Gastrocnemius medialis (tissue), 4 donors: ENCODE measurements around the gene CBX6. TPM values are rescaled to one million over a fixed set of nuclear protein-coding genes. Genes with fewer than 3 reads are reported as not detected.

ENCODE experiments used
- ATAC-seq, 2 donors: fragments of 150-250 bp; one replicate each; pipeline ENCODE4 v1.9.1; 2016
- DNase-seq, 2 donors: peaks; one replicate each; pipeline ENCODE4 v3.0.0-alpha.2; 2019
- H3K27ac ChIP-seq, 4 donors: fragments of 200-600 bp; sonication (generic); 1 replicate in 1 of 4; 2 replicates in 3 of 4; pipeline ENCODE4 v1.5.1; 2016 to 2018; ENCODE audit warnings: mild to moderate bottlenecking in 2 of 4, moderate library complexity in 1 of 4
- H3K27me3 ChIP-seq, 3 donors: fragments of 200-600 bp; sonication (generic) in 2 of 3; 1 replicate in 1 of 3; 2 replicates in 2 of 3; pipeline versions ENCODE4 v1.5.1 to v1.6.0; 2016 to 2019; ENCODE audit warnings: mild to moderate bottlenecking in 1 of 3, moderate library complexity in 1 of 3
- H3K36me3 ChIP-seq, 2 donors: fragments of 200-600 bp; sonication (generic) in 1 of 2; one replicate each; pipeline ENCODE4 v1.5.1; 2017 to 2018
- H3K4me1 ChIP-seq, 2 donors: fragments of 200-600 bp; sonication (generic) in 1 of 2; one replicate each; pipeline ENCODE4 v1.5.1; 2016 to 2017; ENCODE audit warnings: mild to moderate bottlenecking in 2 of 2
- H3K4me3 ChIP-seq, 4 donors: fragments of 200-600 bp; sonication (generic) in 3 of 4; 1 replicate in 1 of 4; 2 replicates in 3 of 4; pipeline ENCODE4 v1.5.1; 2016 to 2019; ENCODE audit warnings: mild to moderate bottlenecking in 2 of 4
- H3K9me3 ChIP-seq, 3 donors: fragments of 200-600 bp; sonication (generic) in 2 of 3; 1 replicate in 1 of 3; 2 replicates in 2 of 3; pipeline ENCODE4 v1.5.1; 2016 to 2019
- POLR2A ChIP-seq, 2 donors: fragments of 450-650 bp; IDR thresholded peaks; one replicate each; pipeline ENCODE4 v1.6.1; 2017; ENCODE audit warnings: antibody characterized with exemption in 2 of 2, mild to moderate bottlenecking in 2 of 2, moderate library complexity in 2 of 2
- in situ Hi-C, 4 donors: fragments of 200-750 bp; cut with MboI; loops; one replicate each; pipeline versions ENCODE4 v1.15.0 to v1.8.0; 2017; ENCODE audit warnings: low sequenced_read_pairs in 4 of 4
- intact Hi-C: fragments of 100-400 bp; cut with DNase I; formaldehyde crosslinking; loops from one replicate; pipeline ENCODE4 v1.15.1; 2023; ENCODE audit warnings: low total_unique reads
- total RNA-seq, 4 donors: library from RNA; depleted of rRNA; stranded (reverse); fragments of >200 nt; gene quantifications; one replicate each; pipeline versions ENCODE4 v1.1.0 to v1.2.3, GENCODE V29; 2016
- TF ChIP-seq, protein P1 (sequence below), 5 experiments: fragments of 450-650 bp in 3 of 5; fragments of 200-600 bp in 2 of 5; sonication (generic) in 2 of 5; IDR thresholded peaks in 4 of 5; conservative IDR thresholded peaks in 1 of 5; 1 replicate in 4 of 5; 2 replicates in 1 of 5; pipeline ENCODE4 v1.5.1; 2016 to 2019; ENCODE audit warnings: antibody characterized with exemption in 5 of 5, mild to moderate bottlenecking in 3 of 5, moderate library complexity in 3 of 5

Gene CBX6
- 10 to 100 TPM in 3 of 4 donors, 1 to 10 TPM in 1; 8.4 to 21.5 (median 17.7) TPM for total RNA-seq

DNA sequence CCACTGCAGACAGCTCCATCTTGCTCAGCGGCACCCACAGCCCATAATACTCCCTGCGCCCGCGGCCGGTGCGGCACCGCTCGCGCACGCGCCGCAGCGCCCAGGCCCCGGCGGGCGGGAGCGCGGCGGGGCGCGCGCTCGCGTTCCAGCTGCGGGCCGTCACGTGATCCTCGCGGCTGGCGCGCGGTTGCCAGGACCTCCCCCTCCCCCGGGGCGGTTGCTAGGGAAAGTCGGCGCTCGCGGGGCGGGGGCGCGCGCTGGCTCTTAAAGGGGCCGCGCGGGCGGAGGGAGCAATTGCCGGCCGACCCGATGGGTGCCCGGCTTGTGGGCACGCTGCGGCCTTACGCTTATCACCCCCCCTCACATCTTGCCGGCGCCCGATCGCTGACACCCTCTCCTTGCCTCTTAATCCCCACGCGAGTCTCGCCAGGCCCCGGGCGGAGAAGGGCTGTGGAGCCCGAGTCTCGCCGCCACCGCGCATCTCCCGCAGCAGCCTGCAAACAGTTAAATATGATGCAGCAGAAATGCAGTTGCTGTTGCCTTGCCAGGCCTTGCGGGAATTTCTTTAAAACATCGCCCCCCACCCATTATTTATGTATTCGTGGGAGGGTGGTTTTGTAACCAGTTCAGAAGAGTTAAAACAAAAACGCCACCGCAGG is at the start of gene CBX6:
Gene CBX6, minus strand, starts transcription at position 45 of the 659 bp plus-strand sequence. Its CDS starts 26 bp downstream, at position 19.
- Histone ChIP-seq H3K36me3 (no peaks in the 10 kb centered on the region), H3K4me3 (peak within 1 kb of the TSS; percentile 77 to 98 (median 90)), H3K27ac (peak within 1 kb of the TSS; percentile 86 to 99 (median 97)), H3K4me1 (peaks cover 12 to 32% of the 10 kb centered on the region in 2 donors), H3K27me3 (no peaks in the 10 kb centered on the region), H3K9me3 (no peaks in the 10 kb centered on the region)
- peak; percentile 74 to 79 for TF ChIP-seq POLR2A (IDR thresholded peaks at IDR 0.05)
- TF ChIP-seq, protein P1, sequence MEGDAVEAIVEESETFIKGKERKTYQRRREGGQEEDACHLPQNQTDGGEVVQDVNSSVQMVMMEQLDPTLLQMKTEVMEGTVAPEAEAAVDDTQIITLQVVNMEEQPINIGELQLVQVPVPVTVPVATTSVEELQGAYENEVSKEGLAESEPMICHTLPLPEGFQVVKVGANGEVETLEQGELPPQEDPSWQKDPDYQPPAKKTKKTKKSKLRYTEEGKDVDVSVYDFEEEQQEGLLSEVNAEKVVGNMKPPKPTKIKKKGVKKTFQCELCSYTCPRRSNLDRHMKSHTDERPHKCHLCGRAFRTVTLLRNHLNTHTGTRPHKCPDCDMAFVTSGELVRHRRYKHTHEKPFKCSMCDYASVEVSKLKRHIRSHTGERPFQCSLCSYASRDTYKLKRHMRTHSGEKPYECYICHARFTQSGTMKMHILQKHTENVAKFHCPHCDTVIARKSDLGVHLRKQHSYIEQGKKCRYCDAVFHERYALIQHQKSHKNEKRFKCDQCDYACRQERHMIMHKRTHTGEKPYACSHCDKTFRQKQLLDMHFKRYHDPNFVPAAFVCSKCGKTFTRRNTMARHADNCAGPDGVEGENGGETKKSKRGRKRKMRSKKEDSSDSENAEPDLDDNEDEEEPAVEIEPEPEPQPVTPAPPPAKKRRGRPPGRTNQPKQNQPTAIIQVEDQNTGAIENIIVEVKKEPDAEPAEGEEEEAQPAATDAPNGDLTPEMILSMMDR (IDR thresholded peaks at IDR 0.05 in 4 of 5, conservative IDR thresholded peaks at IDR 0.05 in 1 of 5), result peak in 2 of 5 experiments; percentile 25 to 41
- DNase-seq (peak; percentile 91 to 93), ATAC-seq (peak; percentile 83 to 87)
- in situ Hi-C loops, result loop anchor here in 1 of 4 donors (10.0 kb wide), 1 partner anchor 252 kb away; no protein-coding TSS in a partner anchor
- intact Hi-C loops, result loop anchor here (1.0 to 10.0 kb wide), 8 partner anchors 55 to 447 kb away; partner anchors contain the start of genes APOBEC3B, CBX7, GTPBP1 and RPL3

GRCh38 chr22:38921806-38922205 is 49.8 kb upstream of the CBX6 start:
- ATAC-seq (no peak), DNase-seq (no peak)
- intact Hi-C loops, result no loop called here
- TF ChIP-seq, protein P1 (IDR thresholded peaks at IDR 0.05 in 4 of 5, conservative IDR thresholded peaks at IDR 0.05 in 1 of 5), result no peak
- TF ChIP-seq POLR2A (IDR thresholded peaks at IDR 0.05), result no peak
- Histone ChIP-seq H3K27ac (no peak overlapping the region), H3K4me1 (peaks cover 12 to 13% of the 10 kb centered on the region in 2 donors), H3K27me3 (no peaks in the 10 kb centered on the region), H3K9me3 (no peaks in the 10 kb centered on the region), H3K4me3 (no peak overlapping the region), H3K36me3 (no peaks in the 10 kb centered on the region)
- in situ Hi-C loops, result no loop called here

DNA sequence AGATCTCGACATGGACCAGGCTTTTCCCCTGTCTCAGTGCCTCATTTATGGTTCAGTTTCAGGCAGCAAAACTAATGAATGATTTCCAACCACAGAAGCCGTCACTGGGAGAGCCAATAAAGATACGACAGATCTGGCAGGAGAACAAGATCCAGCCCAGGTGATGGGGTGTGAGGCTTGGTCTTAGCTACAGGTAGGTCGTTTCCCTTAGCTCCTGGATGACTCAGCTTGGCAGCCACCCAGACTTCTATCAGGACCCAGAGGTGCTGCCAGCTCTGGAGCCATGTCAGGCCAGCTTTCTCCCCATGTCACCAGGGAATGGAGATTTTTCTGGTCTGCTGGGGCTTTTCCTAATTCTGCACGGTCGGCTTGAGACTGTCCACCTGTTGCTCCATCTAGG is 49.1 kb upstream of the CBX6 start:
- in situ Hi-C loops, result no loop called here
- Histone ChIP-seq H3K4me1 (peaks cover 12 to 13% of the 10 kb centered on the region in 2 donors), H3K27ac (no peak overlapping the region), H3K9me3 (no peaks in the 10 kb centered on the region), H3K4me3 (no peak overlapping the region), H3K36me3 (no peaks in the 10 kb centered on the region), H3K27me3 (no peaks in the 10 kb centered on the region)
- ATAC-seq (no peak), DNase-seq (no peak)
- no peak for TF ChIP-seq POLR2A (IDR thresholded peaks at IDR 0.05)
- TF ChIP-seq, protein P1 (IDR thresholded peaks at IDR 0.05 in 4 of 5, conservative IDR thresholded peaks at IDR 0.05 in 1 of 5), result no peak
- intact Hi-C loops, result no loop called here

DNA sequence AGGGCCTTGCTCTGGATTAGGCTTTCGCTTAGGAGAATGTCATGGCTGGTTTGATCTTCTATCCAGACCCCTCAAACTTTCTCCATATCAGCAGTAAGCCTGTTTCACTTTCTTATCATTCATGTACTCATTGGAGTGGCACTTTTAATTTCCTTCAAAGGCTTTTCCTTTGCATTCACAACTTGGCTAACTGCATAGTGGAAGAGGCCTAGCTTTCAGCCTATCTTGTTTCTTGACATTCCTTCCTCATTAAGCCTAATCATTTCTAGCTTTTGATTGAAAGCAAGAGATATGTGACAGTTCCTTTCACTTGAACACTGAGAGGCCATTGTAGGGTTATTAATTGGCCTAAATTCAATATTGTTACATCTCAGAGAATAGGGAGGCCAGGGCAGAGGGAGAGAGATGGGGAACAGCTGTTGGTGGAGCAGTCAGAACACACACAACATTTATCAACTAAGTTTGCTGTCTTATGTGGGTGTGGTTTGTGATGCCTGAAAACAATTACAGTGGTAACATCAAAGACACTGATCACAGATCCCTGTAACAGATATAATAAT is 47.7 kb upstream of the CBX6 start:
- no peaks in the 10 kb centered on the region for H3K27me3 ChIP-seq
- H3K4me3 ChIP-seq, result no peak overlapping the region
- H3K27ac ChIP-seq, result no peak overlapping the region
- ATAC-seq (no peak), DNase-seq (no peak)
- H3K9me3 ChIP-seq, result no peaks in the 10 kb centered on the region
- intact Hi-C loops, result no loop called here
- TF ChIP-seq, protein P1 (IDR thresholded peaks at IDR 0.05 in 4 of 5, conservative IDR thresholded peaks at IDR 0.05 in 1 of 5), result no peak
- TF ChIP-seq POLR2A (IDR thresholded peaks at IDR 0.05), result no peak
- peaks cover 11% of the 10 kb centered on the region in 2 donors for H3K4me1 ChIP-seq
- H3K36me3 ChIP-seq, result no peaks in the 10 kb centered on the region
- in situ Hi-C loops, result no loop called here
